Activated T-cell treated with anti-CD3 and anti-CD28 coated beads for 48 hours (primary cell): ENCODE measurements around the gene LTA4H.
"Not testable (repeated sequence)": the region's sequence is repeated elsewhere in the genome, so short reads cannot be mapped to it uniquely, and the experiment has no call there.

Source experiments
- DNase-seq: peaks from one replicate; pipeline ENCODE4 v3.0.0-alpha.2; 2020; ENCODE audit warnings: low read depth

LTA4H gene

GRCh38 chr12:96035283-96036236 is at the start of gene LTA4H:
TSS of gene LTA4H (minus strand) at chr12:96035587. CDS start at chr12:96035519, 68 bp downstream.
- DNase-seq, result peak; percentile 86

- no peak for DNase-seq
These were observed 49.2 kb upstream of the LTA4H start for GRCh38 chr12:96084624-96085023.

- DNase-seq, result no peak
These were observed 47.8 kb upstream of the LTA4H start for GRCh38 chr12:96083020-96083719.

- DNase-seq, result no peak
These were observed 46.2 kb upstream of the LTA4H start for GRCh38 chr12:96081596-96081995.

GRCh38 chr12:96078231-96079135 is 43.1 kb upstream of the LTA4H start:
- DNase-seq, result no peak

GRCh38 chr12:96077081-96077480 is 41.7 kb upstream of the LTA4H start:
- DNase-seq, result no peak

GRCh38 chr12:96075560-96075959 is 40.2 kb upstream of the LTA4H start:
- no peak for DNase-seq

GRCh38 chr12:96073346-96074330 is 38.3 kb upstream of the LTA4H start:
- no peak for DNase-seq

GRCh38 chr12:96070670-96071279 is 35.4 kb upstream of the LTA4H start:
- DNase-seq, result no peak

- no peak for DNase-seq
These were observed 34.3 kb upstream of the LTA4H start for GRCh38 chr12:96069511-96070231.

- no peak for DNase-seq
These were observed 33.2 kb upstream of the LTA4H start for GRCh38 chr12:96068636-96069035.

- no peak for DNase-seq
These were observed 32.7 kb upstream of the LTA4H start for GRCh38 chr12:96068111-96068510.

GRCh38 chr12:96065776-96066175 is 30.4 kb upstream of the LTA4H start:
- DNase-seq, result not testable (repeated sequence)

GRCh38 chr12:96064966-96065365 is 29.6 kb upstream of the LTA4H start:
- no peak for DNase-seq

- no peak for DNase-seq
These were observed 28.9 kb upstream of the LTA4H start for GRCh38 chr12:96064271-96064670.

- DNase-seq, result no peak
These were observed 27.7 kb upstream of the LTA4H start for GRCh38 chr12:96063046-96063445.

- peak; percentile 58 for DNase-seq
These were observed 26.6 kb upstream of the LTA4H start for GRCh38 chr12:96061864-96062453.

- no peak for DNase-seq
These were observed 25.9 kb upstream of the LTA4H start for GRCh38 chr12:96061323-96061722.

GRCh38 chr12:96060041-96060440 is 24.7 kb upstream of the LTA4H start:
- DNase-seq, result no peak
